GOT3 (cell line): ENCODE measurements around the gene PLA2G3.
"Not testable (repeated sequence)": the region's sequence is repeated elsewhere in the genome, so short reads cannot be mapped to it uniquely, and the experiment has no call there.

Experiments used
- DNase-seq: peaks from one replicate; lab custom pipeline; 2025; ENCODE audit warnings: mixed read lengths; lab: John Stamatoyannopoulos, UW

The PLA2G3 gene

GRCh38 chr22:31099841-31100761, 40.2 kb downstream of the PLA2G3 start:
- no peak for DNase-seq

- no peak for DNase-seq
Measured at GRCh38 chr22:31099386-31099785, 40.9 kb downstream of the PLA2G3 start.

- no peak for DNase-seq
Measured at GRCh38 chr22:31098632-31099110, 41.6 kb downstream of the PLA2G3 start.

- DNase-seq: no peak
Measured at GRCh38 chr22:31097941-31098631, 42.2 kb downstream of the PLA2G3 start.

- not testable (repeated sequence) for DNase-seq
Measured at GRCh38 chr22:31097539-31097938, 42.8 kb downstream of the PLA2G3 start.

- DNase-seq: no peak
Measured at GRCh38 chr22:31096657-31097279, 43.5 kb downstream of the PLA2G3 start.

- DNase-seq: no peak
Measured at GRCh38 chr22:31095637-31096249, 44.6 kb downstream of the PLA2G3 start.

GRCh38 chr22:31094741-31095140, 45.6 kb downstream of the PLA2G3 start:
- no peak for DNase-seq

GRCh38 chr22:31094021-31094551, 46.2 kb downstream of the PLA2G3 start:
- no peak for DNase-seq

GRCh38 chr22:31093086-31093850, 47.0 kb downstream of the PLA2G3 start:
- DNase-seq: no peak

GRCh38 chr22:31092161-31092560, 48.1 kb downstream of the PLA2G3 start:
- DNase-seq: no peak

GRCh38 chr22:31091106-31091975, 49.0 kb downstream of the PLA2G3 start:
- no peak for DNase-seq

- no peak for DNase-seq
Measured at GRCh38 chr22:31090217-31091085, 49.9 kb downstream of the PLA2G3 start.

- DNase-seq: no peak
Measured at GRCh38 chr22:31089160-31090100, 50.9 kb downstream of the PLA2G3 start.

- DNase-seq: no peak
Measured at GRCh38 chr22:31088233-31088986, 51.9 kb downstream of the PLA2G3 start.

GRCh38 chr22:31087744-31088215, 52.5 kb downstream of the PLA2G3 start:
- DNase-seq: no peak
